Measurements from ENCODE around the gene MFAP2. TPM values are rescaled to one million over a fixed set of nuclear protein-coding genes. Genes with fewer than 3 reads are reported as not detected.

The MFAP2 gene
- total and polyA plus RNA-seq, 2 of the 8 experiments (the other 6 are each of a cell fraction or from before 2014, with no cell fraction given) = 172 to 326 TPM

DNA sequence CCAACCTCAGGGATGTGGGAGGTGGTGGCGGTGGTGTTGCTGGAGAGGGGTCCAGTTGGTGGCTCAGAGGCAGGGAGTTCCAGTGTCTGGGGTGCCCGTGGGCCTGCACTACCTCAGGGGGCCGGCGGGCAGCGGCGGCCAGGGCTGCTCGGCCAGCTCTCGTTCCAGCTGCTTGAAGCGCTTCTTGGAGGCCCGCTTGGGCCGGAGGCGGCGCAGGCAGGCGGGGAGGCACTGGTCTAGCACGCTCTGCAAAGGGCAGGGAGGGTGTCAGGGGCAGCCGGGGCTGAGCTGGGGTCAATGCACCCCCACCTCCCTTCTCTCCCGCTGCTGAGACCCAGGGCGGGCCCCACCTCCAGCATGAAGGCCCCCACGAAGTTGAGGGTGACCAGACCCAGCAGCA, 5.7 kb upstream of the MFAP2 start (continued):
- TF ChIP-seq JUN (IDR thresholded peaks at IDR 0.05; ENCODE audit: low read depth, low read length) (no peak), CEBPB (IDR thresholded peaks at IDR 0.05; ENCODE audit: low read depth, low read length) (no peak), EZH2 (IDR thresholded peaks at IDR 0.05; ENCODE audit: low read depth, low read length, severe bottlenecking) (no peak), CREB1 (IDR thresholded peaks at IDR 0.05) (no peak)
- TF ChIP-seq, protein P1, sequence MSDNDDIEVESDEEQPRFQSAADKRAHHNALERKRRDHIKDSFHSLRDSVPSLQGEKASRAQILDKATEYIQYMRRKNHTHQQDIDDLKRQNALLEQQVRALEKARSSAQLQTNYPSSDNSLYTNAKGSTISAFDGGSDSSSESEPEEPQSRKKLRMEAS (IDR thresholded peaks at IDR 0.05) = no peak
